C4-2B (cell line): ENCODE results near the gene SERINC5.

Source experiments
- H3K27ac ChIP-seq: fragments of 450-650 bp; 2 replicates; pipeline ENCODE4 v1.5.1; 2017
- ZFX ChIP-seq: fragments of 450-650 bp; IDR thresholded peaks from 2 replicates; pipeline ENCODE4 v1.6.1; 2017
- TF ChIP-seq, protein P1 (sequence below): fragments of 450-650 bp; conservative IDR thresholded peaks from 2 replicates; pipeline ENCODE4 v1.5.1; 2017; ENCODE audit warnings: mild to moderate bottlenecking

SERINC5 gene

DNA sequence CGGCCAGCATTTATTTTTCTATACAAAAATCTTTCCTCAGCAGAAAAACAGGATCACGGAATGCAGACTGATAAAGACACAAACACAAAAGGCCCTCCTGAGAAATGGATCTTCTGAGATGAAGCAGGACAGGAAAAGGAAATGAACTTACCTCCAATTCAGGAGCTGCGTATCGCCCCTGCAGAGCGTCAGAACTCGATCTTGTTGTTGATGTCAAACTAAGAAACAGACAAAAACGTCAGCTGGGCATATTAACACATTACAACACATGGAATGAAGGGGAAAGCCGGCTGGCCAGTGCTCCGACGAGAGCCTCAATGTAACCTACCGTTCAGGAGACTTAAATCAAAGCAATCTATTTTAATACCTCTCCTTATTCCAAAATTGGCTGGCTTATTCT lies 105.1 kb downstream of the SERINC5 start:
- H3K27ac ChIP-seq = no peak overlapping the region
- TF ChIP-seq ZFX = no peak
- TF ChIP-seq, protein P1, sequence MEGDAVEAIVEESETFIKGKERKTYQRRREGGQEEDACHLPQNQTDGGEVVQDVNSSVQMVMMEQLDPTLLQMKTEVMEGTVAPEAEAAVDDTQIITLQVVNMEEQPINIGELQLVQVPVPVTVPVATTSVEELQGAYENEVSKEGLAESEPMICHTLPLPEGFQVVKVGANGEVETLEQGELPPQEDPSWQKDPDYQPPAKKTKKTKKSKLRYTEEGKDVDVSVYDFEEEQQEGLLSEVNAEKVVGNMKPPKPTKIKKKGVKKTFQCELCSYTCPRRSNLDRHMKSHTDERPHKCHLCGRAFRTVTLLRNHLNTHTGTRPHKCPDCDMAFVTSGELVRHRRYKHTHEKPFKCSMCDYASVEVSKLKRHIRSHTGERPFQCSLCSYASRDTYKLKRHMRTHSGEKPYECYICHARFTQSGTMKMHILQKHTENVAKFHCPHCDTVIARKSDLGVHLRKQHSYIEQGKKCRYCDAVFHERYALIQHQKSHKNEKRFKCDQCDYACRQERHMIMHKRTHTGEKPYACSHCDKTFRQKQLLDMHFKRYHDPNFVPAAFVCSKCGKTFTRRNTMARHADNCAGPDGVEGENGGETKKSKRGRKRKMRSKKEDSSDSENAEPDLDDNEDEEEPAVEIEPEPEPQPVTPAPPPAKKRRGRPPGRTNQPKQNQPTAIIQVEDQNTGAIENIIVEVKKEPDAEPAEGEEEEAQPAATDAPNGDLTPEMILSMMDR = no peak

DNA sequence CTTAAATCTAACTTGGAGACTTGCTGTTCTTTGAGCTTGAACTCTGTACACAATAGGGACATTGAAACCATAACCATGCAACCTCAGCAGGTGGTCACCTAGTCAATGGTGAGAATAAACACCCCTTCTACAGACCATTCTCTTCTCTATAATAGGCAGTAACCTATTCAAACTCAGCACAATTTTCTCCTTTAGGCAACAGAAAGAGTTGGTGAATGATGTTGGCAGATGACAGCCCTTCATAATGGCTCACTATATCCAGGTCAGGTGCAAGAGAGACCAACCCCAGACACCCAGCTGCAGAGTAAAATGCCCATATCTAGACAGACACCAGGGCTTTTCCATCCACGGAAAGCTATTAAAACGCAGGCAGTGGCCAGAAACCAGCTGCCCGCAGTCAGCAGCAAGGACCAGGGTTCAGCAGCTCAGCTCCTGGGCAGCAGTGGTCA lies 106.7 kb downstream of the SERINC5 start:
- TF ChIP-seq ZFX = no peak
- TF ChIP-seq, protein P1 = no peak
- no peak overlapping the region for H3K27ac ChIP-seq

DNA sequence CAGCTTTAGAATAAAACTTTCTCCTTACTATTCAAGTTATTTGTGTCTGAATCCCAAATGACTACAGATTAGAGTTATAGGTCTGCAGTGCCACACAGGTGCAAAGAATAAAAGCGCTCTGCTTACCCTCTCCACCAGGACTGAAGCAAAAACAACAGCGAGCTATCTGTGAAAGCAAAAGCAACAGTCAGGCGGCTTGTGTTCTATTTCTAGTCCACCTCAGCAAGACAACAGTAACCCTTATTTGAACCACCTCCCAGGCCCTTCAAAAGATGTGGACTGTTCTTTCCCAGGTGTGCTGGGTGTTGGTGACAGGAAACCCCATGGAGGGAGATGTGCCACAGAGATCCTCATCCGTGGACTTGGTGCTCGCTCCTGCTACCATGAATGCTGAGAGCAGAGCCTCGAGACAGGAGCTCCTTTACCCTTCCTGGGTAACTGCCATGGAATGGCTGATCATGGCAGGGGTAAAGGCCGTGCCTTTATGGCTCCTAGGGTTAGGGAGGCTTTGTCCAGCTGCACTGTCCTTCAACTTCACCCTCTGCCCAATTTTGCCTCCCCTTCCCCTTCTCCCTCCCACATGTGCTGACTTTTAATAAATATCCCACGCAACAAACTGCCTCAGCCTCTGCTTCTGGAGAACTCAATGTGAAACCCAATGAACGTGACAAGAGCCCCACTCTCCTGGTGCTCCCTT lies 108.6 kb downstream of the SERINC5 start:
- H3K27ac ChIP-seq = no peak overlapping the region
- TF ChIP-seq ZFX = no peak
- TF ChIP-seq, protein P1 = no peak

GRCh38 chr5:80146046-80146445 lies 109.8 kb downstream of the SERINC5 start:
- TF ChIP-seq ZFX = no peak
- TF ChIP-seq, protein P1 = no peak
- H3K27ac ChIP-seq = no peak overlapping the region

DNA sequence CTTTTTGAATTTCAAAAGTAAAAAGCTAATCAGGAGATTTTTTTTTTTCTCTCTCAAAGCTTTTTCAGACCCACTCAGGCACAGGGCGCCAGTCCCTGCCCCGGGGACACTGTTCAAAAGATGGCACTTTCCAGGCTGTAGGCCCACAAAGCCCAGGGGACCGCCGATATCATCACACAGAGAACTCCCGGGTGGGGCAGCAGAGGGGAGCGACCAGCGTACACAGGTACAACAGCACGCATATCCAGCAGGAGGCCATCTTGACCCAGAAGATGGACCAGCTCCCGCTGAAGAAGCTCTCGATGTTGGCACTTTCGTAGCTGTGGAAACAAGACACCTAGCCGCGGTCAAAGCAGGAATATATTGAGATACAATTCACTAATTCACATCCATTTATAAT lies 112.4 kb downstream of the SERINC5 start:
- TF ChIP-seq, protein P1 = no peak
- no peak for TF ChIP-seq ZFX
- H3K27ac ChIP-seq = no peak overlapping the region

DNA sequence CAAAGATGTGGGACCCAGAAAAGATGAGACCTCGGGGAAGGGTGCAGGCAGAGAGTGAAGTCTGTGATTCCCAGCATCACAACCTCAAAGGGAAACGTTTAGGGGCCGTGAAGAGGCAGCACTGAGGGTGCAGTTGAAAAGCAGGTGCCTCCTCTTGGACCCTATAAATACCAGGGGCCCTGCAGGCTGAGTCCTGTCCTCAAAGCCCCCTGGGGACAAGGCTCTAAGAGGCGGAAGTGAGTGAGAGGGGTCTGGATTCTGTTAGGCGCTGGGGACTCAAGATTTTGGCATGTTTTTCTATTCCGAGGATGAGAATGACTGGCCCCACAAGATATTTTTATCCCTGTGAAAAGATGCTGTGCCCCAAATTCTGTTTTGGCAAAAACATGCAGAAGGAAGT lies 112.9 kb downstream of the SERINC5 start:
- no peak overlapping the region for H3K27ac ChIP-seq
- TF ChIP-seq, protein P1 = no peak
- no peak for TF ChIP-seq ZFX

GRCh38 chr5:80141681-80142080 lies 114.2 kb downstream of the SERINC5 start:
- TF ChIP-seq, protein P1 = no peak
- no peak for TF ChIP-seq ZFX
- no peak overlapping the region for H3K27ac ChIP-seq
